Measurements from ENCODE around the gene PRKAG2.

The PRKAG2 gene

DNA sequence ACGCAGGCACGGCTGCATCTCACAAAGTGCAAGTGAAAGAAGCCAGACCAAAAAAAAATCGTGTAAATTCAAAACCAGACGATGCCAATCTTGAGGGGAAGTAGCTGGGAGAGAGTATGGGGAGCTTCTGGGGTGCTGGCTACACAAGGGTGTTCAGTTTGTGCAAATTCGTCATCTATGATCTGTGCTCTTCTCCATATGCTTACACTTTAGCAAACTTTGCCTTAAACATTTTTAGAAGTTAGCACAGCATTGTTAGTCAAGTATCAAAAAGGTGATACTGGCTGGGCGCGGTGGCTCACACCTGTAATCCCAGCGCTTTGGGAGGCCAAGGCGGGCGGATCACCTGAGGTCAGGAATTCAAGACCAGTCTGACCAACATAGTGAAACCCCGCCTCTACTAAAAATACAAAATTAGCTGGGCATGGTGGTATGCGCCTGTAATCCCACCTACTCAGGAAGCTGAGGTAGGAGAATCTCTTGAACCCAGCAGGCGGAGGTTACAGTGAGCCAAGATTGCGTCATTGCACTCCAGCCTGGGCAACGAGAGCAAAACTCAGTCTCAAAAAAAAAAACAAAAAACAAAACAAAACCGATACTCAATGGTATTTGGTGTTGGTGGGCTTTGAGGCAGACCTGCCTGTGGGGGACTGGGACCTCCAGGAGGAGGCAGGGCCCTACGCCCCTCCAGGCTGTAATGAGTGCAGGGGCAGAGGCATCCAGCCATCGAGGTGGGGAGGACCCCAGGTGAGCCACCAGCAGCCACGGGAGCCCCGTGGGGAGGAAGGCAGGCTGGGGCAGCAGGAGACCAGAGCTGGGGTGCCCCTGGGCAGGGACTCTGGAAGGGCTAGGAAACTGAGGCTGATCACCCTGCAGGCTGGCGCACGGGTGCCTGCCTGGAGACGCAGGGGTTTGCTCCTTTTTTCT lies 150.0 kb downstream of the PRKAG2 start:
- no peak for DNase-seq (ENCODE audit: low read depth in 2 of 2)

DNA sequence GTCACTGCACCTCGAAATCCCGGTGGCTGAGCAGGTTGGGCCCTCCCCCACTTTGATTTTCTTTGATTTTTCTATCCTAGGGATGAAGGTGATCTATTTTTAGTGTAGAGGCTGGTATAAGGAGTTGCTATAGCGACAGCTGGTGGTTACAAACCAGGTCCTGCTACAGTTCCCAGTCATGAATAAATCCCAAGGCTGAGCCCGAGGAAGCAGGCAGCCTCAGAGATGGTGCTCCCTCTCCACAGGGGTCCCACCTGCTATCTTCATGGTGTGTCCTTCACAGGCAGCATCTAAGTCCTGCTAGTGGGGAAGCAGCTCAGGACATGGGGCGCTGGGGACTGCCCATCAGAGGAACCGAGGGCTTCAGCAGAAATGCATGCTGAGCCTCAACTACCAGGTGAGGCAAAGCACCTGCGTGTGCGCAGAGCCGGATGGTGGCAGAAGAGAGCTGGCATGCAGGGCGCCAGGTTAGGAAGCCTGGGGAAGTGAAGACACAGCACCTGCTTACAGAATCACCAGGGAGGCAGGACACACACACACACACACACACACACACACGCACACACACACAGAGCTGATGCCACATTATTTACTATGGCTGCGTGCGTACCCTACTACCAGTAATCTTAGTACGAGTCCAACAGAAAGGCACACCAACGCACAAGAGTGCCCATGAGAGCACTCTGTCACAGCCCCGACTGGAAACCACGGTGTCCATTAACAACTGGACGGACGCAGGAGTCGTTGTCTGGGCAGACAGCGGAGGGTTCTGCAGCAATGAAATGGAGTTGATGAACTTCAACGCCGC lies 150.9 kb downstream of the PRKAG2 start:
- no peak for DNase-seq (ENCODE audit: low read depth in 2 of 2)

DNA sequence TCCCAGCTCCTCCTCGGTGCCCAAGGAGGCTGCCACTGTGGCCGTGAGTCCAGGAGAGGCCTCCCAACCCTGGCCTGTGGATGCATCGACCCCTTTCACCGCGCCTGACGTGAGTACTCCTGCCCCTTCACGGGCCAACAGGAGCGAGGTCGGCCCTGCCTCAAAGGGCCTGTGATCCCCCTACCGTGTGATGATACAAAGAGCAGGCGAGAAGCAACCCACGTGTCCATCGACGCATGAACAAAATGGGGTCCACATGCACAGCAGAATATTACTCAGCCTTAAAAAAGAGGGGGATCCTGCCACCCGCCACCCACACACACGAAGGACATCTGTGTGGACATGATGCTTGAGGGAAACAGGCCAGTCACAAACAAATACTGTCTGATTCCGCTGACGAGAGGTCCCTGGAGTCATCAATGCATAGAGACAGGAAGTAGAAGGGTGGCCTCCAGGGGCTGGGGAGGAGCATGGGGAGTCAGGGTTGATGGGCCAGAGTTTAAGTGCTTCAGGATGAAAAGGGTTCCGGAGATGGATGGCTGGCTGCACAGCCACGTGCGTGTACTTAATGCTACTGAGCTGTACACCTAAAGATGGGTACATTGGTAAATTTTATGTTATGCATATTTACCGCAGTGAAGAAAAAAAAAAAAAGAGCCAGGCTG lies 151.9 kb downstream of the PRKAG2 start:
- DNase-seq (ENCODE audit: low read depth in 2 of 2): no peak

- DNase-seq (ENCODE audit: low read depth in 2 of 2): no peak
Observed at GRCh38 chr7:151724250-151724915, 152.5 kb downstream of the PRKAG2 start.

- no peak for DNase-seq (ENCODE audit: low read depth in 2 of 2)
Observed at GRCh38 chr7:151723321-151723720, 153.6 kb downstream of the PRKAG2 start.

GRCh38 chr7:151722533-151722932 lies 154.4 kb downstream of the PRKAG2 start:
- no peak for DNase-seq (ENCODE audit: low read depth in 2 of 2)

DNA sequence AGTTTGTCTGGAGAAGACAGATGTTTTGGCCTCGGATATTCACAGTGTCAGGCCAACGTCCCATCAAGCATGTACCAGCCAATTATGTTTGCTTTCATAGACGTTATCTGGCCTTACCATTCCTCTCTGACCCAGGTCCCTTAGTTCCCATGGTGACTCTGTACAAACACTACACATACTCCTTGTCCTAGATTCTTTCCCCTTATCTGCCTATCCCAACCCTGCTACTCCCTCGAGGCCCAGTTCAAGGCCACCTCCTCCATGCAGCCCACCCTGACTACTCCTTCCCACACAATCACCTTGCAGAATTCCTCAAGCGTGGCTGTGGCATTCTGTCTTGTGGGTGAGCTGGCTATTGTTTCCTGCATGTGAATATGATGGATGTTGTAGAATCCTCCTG lies 155.2 kb downstream of the PRKAG2 start:
- DNase-seq (ENCODE audit: low read depth in 2 of 2): no peak

DNA sequence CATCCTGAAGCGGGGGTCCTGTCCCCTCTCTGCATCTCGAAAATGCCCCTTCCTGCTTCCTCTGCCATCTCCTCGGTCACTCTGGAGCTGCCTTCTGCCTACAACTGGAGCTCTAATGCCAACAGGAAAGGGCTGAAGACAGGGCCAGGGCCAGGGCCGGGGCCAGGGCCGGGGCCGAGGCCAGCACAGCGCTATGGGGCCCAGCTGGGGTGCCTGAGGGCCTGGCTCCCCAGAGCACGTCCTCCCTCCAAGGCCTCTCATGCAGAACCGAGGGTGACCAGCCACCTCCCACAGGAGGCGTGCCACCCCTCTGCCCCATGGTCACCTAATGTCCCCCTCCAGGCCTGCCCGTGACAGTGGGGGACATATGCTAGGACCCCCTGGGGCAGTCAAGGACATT lies 155.7 kb downstream of the PRKAG2 start:
- no peak for DNase-seq (ENCODE audit: low read depth in 2 of 2)

GRCh38 chr7:151720280-151720679 lies 156.6 kb downstream of the PRKAG2 start:
- DNase-seq (ENCODE audit: low read depth in 2 of 2): no peak

GRCh38 chr7:151719897-151720242 lies 157.0 kb downstream of the PRKAG2 start:
- no peak for DNase-seq (ENCODE audit: low read depth in 2 of 2)

GRCh38 chr7:151719031-151719896 lies 157.7 kb downstream of the PRKAG2 start:
- DNase-seq (ENCODE audit: low read depth in 2 of 2): no peak

- no peak for DNase-seq (ENCODE audit: low read depth in 2 of 2)
Observed at GRCh38 chr7:151717918-151718317, 159.0 kb downstream of the PRKAG2 start.

DNA sequence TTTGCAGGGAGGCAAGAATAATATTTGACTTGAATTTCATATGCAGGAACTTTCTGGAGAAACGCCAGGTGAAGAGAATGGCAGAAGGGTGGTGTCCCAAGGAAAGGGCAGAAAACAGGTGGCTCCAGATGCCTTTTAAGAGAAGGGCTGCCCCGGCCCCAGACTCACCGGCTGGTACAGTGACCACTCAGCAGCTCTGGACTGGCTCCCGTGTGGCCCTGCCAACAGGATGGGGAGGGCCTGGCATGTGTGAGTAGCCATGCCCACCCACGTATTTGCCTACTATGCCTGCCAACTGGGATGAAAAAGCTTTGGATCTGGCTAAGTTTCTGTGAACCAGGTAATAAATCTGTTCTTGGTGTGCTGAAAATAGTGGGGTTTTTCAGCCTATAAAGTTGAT lies 159.5 kb downstream of the PRKAG2 start:
- DNase-seq (ENCODE audit: low read depth in 2 of 2): no peak

DNA sequence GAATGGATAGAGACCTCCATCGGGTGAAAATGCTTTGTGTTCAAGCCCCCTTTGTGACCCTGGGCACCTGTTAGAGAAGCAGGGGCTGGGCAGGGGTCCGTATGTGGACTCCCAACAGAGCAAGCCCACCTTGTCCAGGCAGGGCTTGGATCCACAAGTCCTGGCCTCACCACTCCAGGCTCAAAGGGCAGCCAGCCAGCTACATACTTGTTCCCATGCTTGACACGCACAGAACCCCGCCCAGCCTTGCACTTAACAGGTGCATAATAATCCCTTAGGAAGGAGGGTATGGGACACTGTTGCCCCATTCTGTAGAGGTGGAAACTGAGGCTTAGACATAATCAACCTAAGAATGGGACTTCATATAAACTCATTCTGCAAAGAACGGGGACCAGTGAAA lies 160.6 kb downstream of the PRKAG2 start:
- no peak for DNase-seq (ENCODE audit: low read depth in 2 of 2)

DNA sequence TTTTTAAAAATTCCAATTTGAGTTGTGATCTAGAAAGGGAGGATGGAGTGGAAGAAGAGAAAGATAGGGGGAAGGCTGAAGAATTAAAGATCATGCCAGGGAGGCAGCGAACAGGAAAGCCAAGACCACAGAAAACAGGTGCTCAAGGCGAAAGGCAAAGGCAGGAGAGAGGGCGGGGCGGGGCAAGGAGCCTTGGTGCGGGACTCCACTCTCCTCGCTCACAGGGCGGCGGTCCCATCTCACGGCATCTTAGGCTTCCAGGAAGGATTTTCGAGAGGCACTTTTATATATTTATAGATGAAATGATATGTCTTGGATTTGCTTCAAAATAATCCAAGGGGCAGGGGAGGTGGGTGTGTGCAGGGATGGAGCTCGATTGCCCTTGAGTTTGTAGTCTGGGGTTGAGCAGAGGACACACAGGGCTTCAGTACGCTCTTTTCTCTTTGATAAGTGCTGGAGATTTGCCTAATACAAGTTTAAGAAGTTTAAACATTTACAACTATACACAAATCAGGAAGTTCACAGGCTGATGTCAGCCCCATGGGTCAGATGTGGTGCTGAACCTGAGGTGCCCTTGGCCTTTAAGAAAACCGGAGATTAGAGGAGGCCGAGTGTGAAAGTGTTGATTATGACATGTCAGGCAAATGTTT lies 161.1 kb downstream of the PRKAG2 start:
- no peak for DNase-seq (ENCODE audit: low read depth in 2 of 2)

DNA sequence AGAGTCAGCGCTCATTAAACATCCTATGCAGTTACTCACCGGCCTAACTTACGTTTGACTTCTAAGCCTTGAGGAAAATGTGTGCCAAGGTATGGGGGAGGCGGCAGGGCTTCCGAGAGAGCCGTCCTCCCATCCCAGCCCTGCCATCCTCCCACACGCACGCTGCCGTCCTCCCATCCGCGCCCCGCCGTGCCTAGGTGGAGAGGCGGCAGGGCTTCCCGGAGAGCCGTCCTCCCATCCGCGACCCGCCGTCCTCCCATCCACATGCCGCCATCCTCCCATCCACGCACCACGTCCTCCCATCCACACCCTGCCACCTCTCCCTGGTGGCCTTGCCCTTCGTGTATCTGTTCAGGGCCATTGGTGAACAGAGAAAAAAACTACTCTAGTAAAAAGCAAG lies 162.7 kb downstream of the PRKAG2 start:
- DNase-seq (ENCODE audit: low read depth in 2 of 2): no peak

DNA sequence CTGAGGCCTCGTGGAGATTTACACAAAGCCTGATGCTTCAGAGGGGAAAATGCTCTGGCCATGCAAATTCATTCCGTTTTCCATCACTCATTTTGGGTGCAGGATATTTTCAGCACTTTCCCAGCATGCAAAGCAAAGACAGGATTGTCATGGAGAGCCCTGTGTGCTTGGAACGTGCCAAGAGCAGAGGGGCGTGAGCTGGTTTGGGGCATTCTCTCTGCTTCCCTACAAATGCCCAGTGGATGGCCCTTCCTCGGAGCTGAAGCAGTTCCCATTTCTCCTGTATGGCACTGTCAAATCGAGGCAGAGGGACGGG lies 164.1 kb downstream of the PRKAG2 start:
- no peak for DNase-seq (ENCODE audit: low read depth in 2 of 2)

DNA sequence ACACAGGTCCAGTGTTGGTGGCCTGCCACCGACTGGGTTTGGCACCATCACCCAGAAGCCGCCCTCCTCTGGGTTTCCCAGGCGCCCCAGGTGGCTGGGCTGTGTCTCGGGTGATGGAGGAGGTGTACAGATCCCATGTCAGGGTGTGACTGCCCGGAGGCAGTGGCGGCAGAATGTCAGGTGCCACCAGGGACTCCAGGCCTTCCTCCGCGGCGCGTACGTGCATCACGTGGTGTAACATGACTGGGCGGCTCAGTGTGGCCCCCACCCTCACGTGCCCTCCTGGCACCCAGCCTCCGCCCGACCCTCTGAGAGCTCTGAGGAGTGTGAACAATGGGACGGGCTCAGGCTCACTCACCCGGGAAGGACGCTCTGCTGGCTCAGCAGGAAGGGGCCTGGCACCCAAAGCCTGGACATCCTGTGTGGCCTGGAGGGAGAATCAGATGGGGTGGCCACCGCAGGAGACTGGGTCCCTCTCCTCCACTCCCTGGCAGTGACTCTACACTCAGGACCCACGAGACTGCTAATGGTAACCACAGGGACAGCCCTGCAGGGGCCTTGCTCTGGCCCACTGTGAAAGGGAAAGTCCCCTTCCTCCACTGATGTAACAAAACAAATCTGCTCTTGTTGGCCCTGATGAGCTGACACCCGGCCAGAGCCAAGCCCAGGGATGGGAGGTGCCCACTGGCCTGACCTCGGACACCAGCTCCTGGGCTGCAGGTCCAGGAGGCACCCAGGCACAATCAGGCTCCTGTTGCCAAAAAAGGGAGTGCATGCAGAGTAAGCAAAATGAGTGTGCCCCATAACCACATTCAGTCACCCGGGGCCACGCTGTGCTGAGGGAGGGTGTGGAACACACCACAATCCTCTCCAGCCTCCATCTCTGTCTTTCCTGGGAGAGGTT lies 164.8 kb downstream of the PRKAG2 start:
- no peak for DNase-seq (ENCODE audit: low read depth in 2 of 2)

GRCh38 chr7:151711435-151711872 lies 165.5 kb downstream of the PRKAG2 start:
- DNase-seq (ENCODE audit: low read depth in 2 of 2): no peak

All from stimulated activated CD8-positive, alpha-beta memory T cell treated with anti-CD3 and anti-CD28 coated beads, Interleukin-7, amount 100 ng/mL, for 4 hours (primary cell).